Uterus (tissue), 2 donors: Measurements from ENCODE around the gene FOSL2.

ENCODE experiments used
- POLR2A ChIP-seq, 2 donors: fragments of 450-650 bp; IDR thresholded peaks; one replicate each; pipeline ENCODE4 v1.6.1; 2016; ENCODE audit warnings: antibody characterized with exemption in 2 of 2, mild to moderate bottlenecking in 1 of 2, moderate library complexity in 1 of 2
- TF ChIP-seq, protein P1 (sequence below), 4 experiments: fragments of 200-600 bp in 2 of 4; fragments of 450-650 bp in 2 of 4; sonication (generic) in 2 of 4; IDR thresholded peaks; one replicate each; pipeline ENCODE4 v1.5.1; 2016 to 2019; ENCODE audit warnings: antibody characterized with exemption in 4 of 4, mild to moderate bottlenecking in 2 of 4, moderate library complexity in 1 of 4

DNA sequence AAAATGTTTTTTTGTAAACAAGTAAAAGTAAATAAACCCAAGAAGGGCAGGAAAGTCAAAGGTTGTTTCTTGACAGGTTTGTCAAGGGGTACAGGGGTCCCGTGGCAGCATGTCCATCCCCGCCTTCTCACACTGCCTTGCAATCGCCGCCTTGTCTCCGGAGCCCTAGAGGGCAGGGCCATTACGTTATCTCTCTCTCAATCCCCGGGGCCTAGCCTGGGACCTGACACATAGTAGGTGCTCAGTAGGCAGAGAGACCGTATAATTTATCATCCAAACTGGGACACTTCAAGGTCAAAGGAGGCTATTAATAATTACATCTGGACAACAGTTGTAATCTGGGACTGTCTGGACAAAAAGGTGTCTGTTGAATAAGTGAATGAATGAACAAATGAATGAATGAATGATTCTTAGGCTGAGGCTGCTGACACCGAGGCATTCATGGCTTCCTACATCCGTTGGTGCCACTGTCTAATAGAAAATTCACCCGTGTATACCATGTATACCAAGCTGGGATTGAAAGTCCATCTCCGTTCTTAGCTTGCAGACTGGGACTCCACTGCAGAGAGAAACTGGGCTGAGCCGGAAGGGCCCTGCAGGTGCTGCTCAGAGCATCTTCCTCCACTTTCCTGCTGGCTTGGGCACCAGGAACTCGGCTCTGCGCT is 58.4 kb downstream of the FOSL2 start:
- TF ChIP-seq, protein P1, sequence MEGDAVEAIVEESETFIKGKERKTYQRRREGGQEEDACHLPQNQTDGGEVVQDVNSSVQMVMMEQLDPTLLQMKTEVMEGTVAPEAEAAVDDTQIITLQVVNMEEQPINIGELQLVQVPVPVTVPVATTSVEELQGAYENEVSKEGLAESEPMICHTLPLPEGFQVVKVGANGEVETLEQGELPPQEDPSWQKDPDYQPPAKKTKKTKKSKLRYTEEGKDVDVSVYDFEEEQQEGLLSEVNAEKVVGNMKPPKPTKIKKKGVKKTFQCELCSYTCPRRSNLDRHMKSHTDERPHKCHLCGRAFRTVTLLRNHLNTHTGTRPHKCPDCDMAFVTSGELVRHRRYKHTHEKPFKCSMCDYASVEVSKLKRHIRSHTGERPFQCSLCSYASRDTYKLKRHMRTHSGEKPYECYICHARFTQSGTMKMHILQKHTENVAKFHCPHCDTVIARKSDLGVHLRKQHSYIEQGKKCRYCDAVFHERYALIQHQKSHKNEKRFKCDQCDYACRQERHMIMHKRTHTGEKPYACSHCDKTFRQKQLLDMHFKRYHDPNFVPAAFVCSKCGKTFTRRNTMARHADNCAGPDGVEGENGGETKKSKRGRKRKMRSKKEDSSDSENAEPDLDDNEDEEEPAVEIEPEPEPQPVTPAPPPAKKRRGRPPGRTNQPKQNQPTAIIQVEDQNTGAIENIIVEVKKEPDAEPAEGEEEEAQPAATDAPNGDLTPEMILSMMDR (IDR thresholded peaks at IDR 0.05): no peak
- TF ChIP-seq POLR2A (IDR thresholded peaks at IDR 0.05): no peak
